Epithelial cell of prostate (primary cell): Measurements from ENCODE around the gene URB1.
"Not testable (repeated sequence)": the region's sequence is repeated elsewhere in the genome, so short reads cannot be mapped to it uniquely, and the experiment has no call there.

Source experiments
- DNase-seq: peaks from one replicate; pipeline ENCODE4 v3.0.0-alpha.2; 2011; ENCODE audit warnings: low read depth, low spot score
- H3K27ac ChIP-seq: fragments of 450-650 bp; 2 replicates; pipeline ENCODE4 v1.5.1; 2017; ENCODE audit warnings: mild to moderate bottlenecking

Gene URB1

GRCh38 chr21:32328595-32328994 lies 64.2 kb downstream of the URB1 start:
- no peak overlapping the region for H3K27ac ChIP-seq
- no peak for DNase-seq

GRCh38 chr21:32325706-32326105 lies 67.1 kb downstream of the URB1 start:
- DNase-seq, result no peak
- no peak overlapping the region for H3K27ac ChIP-seq

DNA sequence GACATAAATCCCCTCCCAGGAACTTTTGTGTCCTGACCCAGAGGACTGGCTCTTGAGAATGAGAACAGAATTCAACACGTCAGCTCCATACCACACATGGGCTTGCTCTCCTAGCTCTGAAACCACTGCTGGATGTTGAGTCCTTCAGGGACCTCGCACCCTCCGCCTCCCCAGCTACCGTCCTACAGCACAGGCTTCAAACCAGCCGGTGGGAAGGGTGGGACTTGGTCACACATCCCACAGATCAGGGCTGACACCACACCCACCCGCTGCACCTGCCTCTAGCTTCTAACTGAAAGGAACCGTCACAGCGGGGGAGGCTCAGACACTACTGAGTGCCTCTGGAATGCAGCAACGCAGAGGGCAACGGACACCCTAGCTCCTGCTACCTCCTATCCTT lies 70.1 kb downstream of the URB1 start:
- DNase-seq, result no peak
- no peak overlapping the region for H3K27ac ChIP-seq

DNA sequence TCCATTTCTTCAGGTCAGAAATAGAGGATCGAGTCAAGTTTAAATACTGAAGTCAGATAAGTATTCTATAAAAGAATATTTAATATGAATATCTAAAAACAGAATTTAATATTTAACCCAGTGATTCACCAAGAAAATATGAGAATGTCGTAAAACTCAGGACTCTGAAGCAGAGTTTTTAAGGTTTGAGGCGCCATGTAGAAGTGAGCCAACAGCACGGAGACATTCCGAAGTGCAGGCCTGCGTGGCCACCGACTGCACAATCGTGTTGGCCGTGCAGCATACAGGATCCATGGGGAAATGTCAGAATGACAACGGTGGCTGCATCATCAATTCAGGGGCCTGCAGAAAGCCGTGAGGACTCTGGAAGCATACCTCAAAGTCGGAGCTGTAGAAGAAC lies 70.7 kb downstream of the URB1 start:
- DNase-seq, result no peak
- no peak overlapping the region for H3K27ac ChIP-seq

DNA sequence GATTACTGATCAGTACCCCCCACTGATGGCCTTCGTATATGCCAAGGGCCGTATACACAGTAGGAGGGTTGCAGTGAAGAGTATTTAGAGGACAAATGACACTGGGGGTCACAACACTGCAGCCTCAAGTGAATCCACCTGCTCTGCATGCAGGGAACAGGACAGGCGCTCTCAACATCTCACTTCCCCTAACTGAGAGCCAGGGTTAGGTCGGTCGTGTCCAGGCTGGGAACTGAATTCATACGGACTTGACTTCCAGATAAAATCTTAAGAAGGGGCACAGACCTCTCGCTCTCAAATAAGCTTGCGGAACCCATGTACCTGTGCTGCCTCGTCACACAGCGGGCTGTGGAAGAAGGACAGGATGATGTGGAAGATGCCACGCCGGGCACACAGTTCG lies 71.3 kb downstream of the URB1 start:
- H3K27ac ChIP-seq, result no peak overlapping the region
- DNase-seq, result no peak

GRCh38 chr21:32320726-32321125 lies 72.1 kb downstream of the URB1 start:
- no peak overlapping the region for H3K27ac ChIP-seq
- DNase-seq, result no peak

DNA sequence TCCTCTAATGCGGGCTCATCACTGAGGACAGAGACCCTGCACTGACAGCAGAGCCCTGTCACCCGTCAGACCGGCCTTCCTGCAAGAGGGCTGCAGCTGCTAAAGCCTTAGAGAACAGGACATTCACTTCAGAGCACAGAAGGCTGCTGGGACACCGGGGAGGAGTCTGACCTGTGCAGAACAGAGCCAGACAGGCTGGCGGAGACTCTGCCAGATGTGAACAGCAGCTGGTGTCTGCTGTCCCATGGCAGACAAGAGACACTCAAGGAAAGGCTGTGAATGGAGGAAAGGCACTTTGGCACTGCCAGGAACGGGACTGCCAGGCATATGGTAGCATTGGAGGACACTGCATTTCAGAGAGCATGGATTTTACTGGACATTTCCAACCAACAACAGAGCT lies 72.8 kb downstream of the URB1 start:
- no peak overlapping the region for H3K27ac ChIP-seq
- no peak for DNase-seq

GRCh38 chr21:32319012-32319411 lies 73.8 kb downstream of the URB1 start:
- no peak for DNase-seq
- H3K27ac ChIP-seq, result no peak overlapping the region

DNA sequence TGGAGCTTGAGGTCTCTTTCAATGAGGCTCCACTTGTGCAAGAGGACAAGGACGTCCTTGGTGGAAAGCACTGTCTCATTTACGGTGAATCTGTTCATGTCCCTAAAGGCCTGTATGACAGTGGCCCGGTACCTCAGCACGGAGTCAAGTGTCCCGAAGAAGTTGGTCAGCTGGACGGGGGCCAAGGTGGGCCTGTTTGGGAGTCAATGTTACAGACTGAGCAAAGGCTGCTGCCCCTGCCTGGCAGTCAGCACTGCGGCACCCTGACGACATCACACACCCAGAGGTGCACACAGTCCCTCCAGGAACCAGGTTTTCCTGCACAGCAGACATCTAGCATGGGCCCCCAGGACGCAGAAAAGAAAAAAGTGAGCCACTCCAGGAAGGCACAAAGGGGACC lies 75.1 kb downstream of the URB1 start:
- DNase-seq, result no peak

GRCh38 chr21:32316361-32317215 lies 76.2 kb downstream of the URB1 start:
- H3K27ac ChIP-seq, result no peak overlapping the region

More for the DNA sequence above, 75.1 kb downstream of the URB1 start:
- H3K27ac ChIP-seq, result no peak overlapping the region

DNA sequence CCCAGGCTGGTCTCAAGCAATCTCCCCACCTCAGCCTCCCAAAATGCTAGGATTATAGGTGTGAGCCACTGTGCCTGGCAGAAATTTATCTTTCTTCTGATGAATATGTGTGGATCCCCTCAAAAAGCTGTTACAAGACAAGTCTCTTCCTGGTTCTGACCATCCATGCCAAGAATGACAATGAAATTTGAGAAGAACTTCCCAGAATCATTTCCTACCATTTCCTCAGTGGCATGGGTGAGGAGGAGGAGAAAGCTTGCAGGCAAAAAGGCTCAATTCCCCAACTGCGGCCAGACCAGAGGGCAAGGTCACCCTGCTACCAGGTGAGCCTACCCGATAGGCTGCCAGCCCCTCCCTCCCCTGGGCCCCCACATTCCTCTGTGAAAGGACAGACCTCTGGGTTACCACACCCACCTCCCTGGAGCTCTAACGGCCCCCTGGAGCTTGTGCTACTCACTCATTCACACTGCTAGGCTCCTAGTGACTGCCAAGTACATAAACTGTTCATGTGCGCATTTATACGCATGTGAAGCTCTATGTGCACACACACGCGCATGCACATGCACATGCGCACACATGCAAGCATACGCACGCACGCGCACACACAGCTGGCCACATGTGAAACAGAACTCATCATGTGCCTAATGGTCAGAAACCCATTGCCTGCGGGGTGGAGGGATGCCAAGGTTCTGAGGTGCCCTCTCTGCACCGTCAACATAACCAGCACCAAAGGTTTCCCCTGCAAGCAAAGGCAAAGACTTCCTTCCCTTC lies 77.1 kb downstream of the URB1 start:
- DNase-seq, result no peak
- H3K27ac ChIP-seq, result no peak overlapping the region

More at GRCh38 chr21:32316361-32317215, 76.2 kb downstream of the URB1 start:
- no peak for DNase-seq

- DNase-seq, result no peak
- no peak overlapping the region for H3K27ac ChIP-seq
These were observed 78.0 kb downstream of the URB1 start for GRCh38 chr21:32314806-32315205.

DNA sequence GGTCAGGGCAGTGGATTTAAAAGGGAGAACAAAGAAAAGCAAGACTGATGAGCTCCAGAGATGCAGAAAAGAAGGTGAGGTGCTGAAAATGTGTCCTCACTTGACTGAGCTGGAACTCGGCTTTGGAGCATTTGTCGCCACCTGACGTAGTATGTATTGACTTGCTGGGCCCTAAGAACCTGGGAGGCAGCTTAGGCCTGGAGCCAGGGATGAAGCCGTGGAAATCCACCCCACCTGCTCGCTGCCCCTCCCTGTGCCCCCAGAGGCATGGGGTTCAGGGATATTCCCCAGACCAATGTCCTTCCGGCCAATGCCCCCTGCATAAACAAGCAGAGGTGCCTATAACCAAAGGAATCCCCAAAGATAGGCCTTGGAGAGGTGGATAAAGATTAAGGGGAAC lies 79.8 kb downstream of the URB1 start:
- no peak overlapping the region for H3K27ac ChIP-seq
- DNase-seq, result no peak

DNA sequence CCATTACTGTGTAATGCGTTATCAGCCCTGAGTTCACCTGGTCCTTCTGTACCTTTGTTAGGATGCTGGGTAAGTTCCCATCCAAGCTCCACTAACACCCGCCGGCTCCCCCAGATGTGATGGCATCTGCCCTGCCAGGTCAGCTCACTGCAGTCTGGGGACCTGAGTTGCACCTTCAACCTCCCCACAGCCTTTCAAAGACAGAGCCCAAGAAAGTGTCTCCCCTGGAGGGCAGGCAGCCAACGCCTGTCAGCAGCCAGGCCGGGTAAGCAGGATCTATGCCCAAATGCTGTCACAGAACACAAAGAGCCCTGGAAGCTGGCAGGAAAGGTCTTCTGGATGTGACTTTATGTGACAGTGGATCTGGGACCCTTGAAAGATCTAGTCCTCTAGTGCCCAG lies 80.5 kb downstream of the URB1 start:
- DNase-seq, result no peak
- no peak overlapping the region for H3K27ac ChIP-seq

DNA sequence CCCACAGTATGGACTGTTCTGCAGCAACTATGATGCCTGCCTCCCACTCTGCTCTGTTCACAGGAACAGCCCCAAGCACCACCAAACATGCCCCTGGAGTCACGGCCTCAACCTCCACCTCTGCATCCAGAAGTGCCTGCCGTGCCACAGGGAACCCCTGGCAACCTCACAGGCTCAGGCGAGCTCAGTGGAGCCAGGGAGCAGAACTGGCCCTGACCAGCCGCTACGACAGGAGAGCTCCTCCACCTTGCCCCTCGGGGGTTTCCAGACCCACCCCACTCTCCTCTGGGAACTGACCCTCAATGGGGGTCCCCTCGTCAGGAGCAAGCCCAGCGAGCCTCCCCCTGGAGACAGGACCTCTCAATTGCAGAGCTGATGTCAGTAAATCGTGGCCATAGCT lies 81.2 kb downstream of the URB1 start:
- no peak for DNase-seq

GRCh38 chr21:32310976-32311375 lies 81.8 kb downstream of the URB1 start:
- not testable (repeated sequence) for DNase-seq, H3K27ac ChIP-seq

More for the DNA sequence above, 81.2 kb downstream of the URB1 start:
- H3K27ac ChIP-seq, result no peak overlapping the region

DNA sequence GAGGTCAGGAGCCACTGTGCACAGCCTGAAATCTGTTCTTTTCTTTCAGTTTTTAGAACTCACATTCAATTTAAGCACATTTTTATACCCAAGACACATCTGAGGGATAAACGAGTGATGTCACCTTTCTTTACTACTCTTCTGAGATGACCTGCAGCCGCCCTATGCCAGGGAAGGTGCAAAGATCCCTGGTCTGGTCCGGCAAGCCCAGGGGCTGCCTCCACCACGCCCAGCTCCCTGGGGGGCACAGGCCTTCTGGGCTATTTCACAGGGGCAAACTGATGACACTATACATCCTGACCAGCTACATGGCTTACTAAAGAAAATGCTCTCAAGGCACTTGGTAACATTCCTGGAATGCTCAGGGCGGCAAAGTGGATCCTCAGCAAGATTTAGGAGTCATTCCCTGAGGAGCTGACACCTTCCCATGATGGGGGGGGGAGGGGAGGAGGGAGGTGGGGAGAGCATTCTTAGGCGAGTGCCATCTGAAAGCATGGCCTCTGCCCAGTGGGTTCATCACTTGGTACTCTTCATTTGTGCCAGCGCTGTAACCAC lies 82.8 kb downstream of the URB1 start:
- no peak for DNase-seq
- no peak overlapping the region for H3K27ac ChIP-seq

- H3K27ac ChIP-seq, result no peak overlapping the region
- DNase-seq, result no peak
These were observed 84.1 kb downstream of the URB1 start for GRCh38 chr21:32308696-32309095.

DNA sequence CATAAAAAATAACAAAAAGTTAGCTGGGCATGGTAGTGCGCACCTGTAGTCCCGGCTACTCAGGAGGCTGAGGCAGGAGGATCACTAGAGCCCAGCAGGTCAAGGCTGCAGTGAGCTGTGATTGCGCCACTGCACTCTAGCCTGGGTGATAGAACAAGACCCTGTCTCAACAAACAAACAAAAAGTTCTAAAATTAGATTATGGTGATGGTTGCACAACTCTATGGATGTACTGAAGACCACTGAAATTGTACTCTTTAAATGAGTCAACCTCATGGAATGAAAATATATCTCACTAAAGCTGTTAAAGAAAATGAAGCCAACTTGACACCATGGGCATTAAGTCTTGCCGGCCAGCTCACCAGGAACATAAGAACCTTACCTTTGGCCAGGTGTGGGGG lies 85.1 kb downstream of the URB1 start:
- no peak overlapping the region for H3K27ac ChIP-seq
- DNase-seq, result no peak

- no peak overlapping the region for H3K27ac ChIP-seq
- DNase-seq, result no peak
These were observed 86.6 kb downstream of the URB1 start for GRCh38 chr21:32306021-32306780.
